NCI-H1436 (cell line): Measurements from ENCODE around the gene DOP1B.
A peak's percentile ranks its signal among the peaks of the same experiment; 100 is the strongest.
"Not testable (repeated sequence)": the region's sequence is repeated elsewhere in the genome, so short reads cannot be mapped to it uniquely, and the experiment has no call there.

Experiments
- DNase-seq: peaks from one replicate; lab custom pipeline; 2025; lab: John Stamatoyannopoulos, UW

Gene DOP1B

DNA sequence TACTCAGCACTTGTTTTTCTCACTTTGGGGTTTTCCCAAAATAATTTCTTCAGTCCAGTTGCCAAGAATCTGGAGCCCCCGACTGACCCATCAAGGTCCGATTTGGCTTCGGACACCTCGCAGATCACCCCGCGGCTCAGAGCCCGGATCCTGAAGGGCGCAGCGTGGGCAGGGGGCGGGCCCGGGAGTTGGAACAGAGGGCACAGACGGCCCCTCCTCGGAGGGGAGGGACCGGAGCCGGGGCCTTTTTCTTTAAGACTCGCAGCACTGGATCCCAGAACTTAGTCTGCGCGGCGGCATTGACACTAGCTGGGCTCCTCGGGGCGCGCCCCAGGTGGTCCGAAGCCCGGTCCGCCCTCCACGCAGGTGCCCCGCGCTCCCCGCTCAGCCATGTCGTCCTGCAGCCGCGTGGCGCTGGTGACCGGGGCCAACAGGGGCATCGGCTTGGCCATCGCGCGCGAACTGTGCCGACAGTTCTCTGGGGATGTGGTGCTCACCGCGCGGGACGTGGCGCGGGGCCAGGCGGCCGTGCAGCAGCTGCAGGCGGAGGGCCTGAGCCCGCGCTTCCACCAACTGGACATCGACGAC is 21.7 kb upstream of the DOP1B start, which contains the start of gene CBR3:
CBR3 (plus strand) TSS at position 277 of the 588 bp plus-strand sequence; CDS start at position 391, 114 bp downstream.
- no peak for DNase-seq

DNA sequence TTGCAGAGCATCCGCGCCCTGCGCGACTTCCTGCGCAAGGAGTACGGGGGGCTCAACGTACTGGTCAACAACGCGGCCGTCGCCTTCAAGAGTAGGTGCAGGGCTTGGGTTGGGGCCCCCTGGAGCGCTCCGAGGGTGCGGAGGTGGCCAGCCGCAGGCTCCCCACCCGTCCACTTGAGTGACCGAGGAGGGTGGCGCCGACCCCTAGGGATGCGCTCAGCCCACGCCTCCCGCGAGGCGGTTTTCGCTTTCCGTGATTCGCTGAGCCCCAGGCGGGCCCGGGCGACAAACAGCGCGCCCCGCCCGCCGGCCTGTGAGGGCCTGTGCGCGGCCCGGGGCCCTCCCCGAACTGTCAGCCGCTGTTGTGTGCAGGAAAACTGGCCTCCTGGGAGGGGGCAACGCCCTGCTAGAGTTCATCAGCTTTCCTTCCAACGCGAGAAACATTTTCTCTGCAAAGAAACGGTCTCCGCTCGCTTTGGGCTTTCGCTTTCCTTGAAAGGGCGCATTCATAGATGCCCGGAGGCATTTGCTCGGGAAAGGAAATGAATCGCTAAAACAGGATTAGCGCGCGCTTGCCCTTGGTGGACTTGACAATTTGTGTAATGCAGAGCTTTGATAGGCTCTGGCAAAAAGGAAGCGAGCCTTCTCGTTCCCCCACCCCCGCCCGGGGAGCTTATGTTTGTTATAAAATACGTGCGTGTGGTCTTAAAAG is 21.1 kb upstream of the DOP1B start:
- peak; percentile 48 for DNase-seq

DNA sequence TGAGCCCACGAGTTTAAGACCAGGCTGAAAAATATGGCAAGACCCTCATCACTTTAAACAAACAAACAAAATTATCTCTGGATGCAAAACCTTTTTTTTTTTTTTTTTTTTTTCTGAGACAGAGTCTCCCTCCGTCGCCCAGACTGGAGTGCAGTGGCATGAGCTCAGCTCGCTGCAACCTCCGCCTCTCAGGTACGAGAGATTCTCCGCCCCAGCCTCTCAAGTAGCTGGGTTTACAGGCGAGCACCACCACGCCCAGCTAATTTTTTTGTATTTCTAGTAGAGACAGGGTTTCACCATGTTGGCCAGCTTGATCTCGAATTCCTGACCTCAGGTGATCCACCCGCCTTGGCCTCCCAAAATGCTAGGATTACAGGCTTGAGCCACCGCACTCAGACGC is 16.8 kb upstream of the DOP1B start:
- not testable (repeated sequence) for DNase-seq

DNA sequence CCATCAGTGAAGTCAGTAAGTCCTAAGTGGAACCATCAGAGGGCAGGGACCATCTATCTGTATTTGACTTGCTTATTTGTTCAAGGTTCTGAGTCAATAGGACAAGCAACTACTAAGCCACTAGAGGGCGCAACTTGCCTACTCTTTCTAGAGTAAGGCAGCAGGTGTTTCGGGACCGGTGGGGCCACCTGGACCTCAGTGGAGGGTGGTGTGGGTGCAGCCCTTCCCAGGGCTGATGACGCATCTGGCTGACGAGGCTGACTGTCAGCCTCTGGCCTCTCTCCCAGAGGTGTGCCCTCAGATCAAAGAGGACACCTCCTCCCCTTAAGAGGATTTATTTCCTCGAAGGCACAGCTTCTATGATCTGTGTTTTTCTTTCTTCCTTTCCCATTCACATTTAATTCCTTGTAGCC is 15.1 kb upstream of the DOP1B start:
- DNase-seq: peak; percentile 95

DNA sequence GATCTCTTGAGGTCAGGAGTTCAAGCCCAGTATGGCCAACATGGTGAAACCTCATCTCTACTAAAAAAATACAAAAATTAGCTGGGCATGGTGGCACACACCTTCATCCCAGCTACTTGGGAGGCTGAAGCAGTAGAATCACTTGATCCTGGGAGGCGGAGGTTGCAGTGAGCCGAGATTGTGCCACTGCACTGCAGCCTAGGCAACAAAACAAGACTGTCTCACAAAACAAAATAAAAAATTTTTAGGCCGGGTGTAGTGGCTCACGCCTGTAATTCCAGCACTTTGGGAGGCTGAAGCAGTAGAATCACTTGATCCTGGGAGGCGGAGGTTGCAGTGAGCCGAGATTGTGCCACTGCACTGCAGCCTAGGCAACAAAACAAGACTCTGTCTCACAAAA is 12.4 kb upstream of the DOP1B start:
- DNase-seq: not testable (repeated sequence)

DNA sequence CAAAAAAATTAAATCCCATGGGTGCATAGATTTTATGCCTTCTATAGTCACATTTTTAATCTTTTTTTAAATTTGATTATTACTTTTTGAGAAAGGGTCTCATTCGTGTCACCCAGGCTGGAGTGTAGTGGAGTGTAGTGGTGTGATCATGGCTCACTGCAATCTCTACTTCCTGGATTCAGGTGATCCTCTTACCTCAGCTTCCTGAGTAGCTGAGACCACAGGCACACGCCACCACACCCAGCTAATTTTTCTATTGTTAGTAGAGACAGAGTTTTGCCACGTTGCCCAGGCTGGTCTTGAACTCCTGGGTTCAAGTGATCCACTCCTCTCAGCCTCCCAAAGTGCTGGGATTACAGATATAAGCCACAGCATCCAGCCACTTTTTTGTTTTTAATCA is 11.4 kb upstream of the DOP1B start:
- DNase-seq: no peak

DNA sequence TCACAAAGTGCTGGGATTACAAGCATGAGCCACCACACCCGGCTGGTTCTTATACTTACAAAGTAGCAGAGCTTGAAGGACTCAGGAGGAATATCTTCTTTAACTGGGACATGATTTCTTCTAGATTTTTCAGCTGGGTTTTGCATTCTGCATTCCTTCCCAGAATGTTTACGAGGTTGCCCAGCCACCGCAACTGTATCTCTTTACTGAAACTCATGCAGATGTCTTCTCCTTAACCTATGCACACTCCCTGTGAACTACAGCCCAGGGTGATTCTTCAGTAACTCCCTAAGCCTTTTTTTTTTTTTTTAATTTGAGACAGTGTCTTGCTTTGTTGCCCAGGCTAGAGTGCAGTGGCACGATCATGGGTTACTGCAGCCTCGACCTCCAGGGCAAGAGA is 8.7 kb upstream of the DOP1B start:
- no peak for DNase-seq

DNA sequence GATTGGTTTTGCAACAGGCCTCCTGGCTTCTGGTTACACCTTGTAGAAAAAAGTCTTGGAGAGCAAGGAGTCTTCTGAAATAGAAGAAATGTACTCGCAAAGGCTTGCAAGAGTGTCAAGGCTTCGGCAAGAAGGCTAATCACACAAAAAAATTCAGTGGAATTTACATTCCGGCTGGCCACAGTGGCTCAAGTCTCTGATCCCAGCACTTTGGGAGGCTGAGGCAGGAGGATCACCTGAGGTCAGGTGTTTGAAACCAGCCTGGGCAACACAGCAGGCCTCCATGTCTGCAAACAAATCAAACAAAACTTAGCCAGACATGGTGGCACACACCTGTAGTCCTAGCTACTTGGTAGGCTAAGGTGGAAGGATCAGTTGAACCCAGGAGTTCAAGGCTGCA is 7.7 kb upstream of the DOP1B start:
- DNase-seq: no peak

DNA sequence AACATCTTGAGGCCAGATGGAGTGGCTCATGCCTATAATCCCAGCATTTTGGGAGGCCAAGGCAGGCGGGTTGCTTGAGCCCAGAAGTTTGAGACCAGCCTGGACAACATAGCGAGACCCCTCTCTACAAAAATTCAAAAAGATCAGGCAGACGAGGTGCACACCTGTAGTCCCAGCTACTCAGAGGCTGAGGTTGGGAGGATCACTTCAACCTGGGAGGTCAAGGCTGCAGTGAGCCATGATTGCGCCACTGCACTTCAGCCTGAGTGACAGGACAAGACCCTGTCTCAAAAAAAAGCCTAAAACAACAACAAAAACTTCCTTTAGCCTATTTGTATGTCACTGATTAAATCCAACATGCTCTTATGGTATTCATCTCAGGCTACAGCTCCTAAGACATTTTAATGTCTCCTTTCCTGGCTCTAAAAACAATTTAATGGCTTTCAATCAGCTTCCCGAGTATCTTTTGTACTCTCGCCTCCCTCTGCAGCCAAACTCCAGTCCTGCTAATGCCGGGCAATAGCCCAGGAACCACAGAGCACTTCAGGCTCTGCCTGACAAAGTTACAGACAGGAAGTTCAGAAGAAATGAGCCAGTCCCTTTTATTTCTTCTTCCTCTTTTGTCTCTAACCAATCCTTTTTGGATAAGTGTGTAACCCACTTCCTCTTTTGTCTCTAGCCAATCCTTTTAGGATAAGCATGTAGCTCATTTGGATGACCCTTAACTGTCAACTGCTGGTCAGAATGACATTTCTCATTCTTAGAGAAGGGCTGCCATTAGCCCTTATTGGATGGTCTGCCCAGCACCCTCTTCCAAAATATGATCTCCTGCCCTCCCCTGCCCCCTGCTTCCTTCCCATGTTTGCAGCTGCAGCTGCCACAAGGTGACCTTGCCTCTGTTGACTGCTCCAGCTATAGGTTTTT is 6.6 kb upstream of the DOP1B start:
- no peak for DNase-seq

DNA sequence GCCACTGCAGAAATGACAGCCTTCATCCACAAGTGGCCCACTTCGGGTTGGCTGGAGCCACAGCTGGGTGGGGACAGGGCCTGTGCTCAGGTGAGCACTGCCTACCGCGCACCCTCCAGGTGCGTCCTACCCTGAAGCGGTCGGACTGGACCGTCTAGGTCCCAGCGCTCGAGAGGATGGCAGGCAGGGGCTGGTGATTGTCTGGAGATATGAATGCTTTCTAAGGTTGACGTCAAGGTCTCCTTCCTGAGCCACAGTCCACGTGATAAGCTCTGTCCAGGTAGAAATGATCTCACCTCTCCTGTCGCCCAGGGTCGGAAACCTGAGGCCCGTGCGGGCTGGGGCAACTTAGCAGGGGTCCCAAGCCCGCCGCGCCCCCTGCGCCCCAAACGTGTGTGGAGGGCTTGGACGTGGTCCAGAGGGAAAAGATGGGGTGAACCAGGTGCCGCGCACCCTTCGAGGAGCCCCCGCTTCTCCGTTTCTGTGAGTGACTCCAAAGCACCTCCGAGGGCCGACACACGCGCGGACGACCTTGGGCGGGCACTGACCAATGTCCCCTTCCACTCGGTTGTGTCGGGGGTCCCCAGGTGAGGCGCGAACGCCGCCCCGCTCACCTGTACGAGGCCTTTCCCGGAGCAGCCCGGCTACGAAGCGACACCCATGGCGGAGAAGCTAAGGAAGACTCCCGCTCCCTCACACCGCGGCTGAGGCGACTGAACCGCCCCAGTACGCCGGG is 853 bp upstream of the DOP1B start:
- no peak for DNase-seq

DNA sequence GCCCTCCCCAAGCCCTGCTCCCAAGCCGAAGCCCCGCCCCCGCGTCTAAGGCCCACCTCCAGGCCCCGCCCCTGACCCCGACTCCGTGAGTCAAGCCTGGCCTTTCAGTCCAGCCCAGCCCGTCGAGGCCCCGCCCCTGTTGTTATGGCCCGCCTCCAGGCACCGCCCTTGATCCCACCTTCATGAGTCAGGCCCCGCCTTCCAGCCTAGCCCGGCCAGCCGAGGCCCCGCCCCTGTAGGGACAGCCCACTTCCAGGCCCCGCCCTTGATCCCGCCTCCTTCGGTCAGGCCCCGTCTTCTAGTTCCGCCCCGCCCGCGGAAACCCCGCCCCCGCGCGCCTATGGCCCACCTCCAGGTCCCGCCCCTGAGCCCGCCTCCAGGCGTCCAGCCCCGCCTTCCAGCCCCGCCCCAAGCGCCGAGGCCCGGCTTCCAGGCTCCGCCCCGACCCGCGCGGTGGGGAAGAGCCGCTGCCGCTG is 247 bp upstream of the DOP1B start:
- DNase-seq: peak; percentile 98

DNA sequence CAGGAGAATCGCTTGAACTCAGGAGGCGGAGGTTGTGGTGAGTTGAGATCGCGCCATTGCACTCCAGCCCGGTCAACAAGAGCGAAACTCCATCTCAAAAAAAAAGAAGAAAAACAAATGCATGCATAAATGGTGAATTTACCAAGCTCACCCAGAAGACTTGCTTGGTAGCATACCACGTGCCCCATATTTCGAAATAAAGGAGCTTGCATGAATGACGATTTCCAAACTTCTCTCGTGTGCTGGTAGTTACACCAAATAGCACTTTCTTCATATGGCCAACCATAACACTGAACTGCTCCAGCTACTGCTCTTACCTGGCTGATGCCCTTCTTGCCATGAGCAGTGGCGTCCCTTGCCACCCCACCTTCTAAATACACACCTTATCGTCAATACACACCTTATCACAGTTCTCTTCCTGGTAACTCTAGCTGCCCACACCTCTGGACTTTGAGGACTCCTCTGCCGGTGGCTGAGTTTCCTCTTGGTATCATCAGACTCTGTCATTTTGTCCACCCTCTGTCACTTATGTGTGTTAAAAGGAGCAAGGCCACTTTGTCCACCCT is 2.8 kb downstream of the DOP1B start:
- no peak for DNase-seq

DNA sequence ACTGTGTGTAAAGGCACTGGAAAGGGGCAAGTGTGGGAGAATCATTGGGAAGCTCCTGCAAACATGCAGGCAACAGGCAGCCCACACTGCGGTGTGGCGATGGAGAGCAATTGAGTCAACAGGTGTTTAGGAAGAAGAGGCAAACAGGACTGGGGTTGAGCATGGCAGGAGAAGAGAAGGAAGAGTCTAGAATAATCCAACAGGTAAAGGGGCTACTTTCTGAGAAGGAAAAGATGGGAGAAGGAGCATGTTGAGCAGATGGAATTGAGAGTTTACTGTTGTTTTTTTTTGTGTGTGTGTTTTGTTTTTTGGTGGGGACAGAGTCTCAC is 4.2 kb downstream of the DOP1B start:
- no peak for DNase-seq

DNA sequence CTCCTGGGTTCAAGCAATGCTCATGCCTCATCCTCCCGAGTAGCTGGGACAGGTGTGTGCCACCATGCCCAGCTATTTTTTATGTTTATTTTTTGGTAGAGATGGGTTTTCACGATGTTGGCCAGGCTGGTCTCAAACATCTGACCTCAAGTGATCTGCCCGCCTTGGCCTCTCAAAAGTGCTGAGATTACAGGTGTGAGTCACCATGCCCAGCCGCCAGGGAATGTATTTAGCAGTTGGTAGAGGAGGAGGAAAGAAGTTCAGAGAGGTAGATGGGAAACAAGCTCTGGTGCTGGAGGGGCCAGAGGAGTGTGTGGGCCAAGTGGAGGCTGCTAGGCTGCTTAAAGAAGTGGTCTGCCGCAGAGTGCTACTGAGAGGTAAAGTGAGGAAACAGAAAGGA is 6.0 kb downstream of the DOP1B start:
- DNase-seq: no peak

DNA sequence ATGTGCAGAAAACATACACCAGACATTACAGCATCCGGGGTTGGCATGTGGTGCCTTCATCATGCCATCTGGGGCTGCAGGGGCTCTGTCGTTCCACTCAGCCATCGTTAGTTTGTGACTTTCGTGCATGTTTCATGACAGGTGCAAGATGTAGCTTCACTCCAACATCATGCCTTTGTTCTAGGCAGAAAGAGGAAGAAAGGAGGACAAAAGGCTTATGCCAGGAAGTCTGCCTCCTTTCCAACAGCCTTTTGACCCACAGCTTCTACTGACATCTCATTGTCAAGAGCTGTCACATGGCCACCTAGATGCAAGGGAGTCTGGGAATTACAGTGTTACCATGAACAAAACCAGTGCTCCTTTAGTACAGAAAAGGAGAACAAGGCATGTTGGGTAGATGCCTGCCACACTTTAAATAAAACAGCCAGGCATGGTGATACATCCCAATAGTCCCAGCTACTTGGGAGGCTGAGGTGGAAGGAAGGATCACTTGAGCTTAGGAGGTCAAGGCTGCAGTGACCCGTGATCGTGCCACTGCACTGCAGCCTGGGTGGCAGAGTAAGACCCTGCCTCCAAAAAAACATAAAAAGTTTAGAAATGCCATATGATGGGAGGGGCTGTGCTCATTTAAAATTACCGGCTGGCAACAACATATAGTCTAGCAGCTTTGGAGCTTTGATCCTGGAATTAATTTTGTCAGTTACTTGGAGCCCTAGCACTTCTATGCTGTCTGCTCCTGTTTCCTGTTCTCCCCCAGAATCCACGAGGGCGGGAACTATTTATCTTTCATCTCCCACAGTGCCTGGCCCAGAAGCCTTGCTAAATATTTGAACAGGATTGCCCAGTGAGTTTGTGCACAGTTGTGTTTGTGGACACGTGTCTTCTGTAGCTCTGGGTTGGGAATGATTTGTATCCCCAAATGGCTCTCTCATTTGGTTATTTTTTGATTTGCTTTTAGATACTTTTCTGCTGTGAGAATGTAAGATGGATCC is 7.4 kb downstream of the DOP1B start:
- DNase-seq: no peak

DNA sequence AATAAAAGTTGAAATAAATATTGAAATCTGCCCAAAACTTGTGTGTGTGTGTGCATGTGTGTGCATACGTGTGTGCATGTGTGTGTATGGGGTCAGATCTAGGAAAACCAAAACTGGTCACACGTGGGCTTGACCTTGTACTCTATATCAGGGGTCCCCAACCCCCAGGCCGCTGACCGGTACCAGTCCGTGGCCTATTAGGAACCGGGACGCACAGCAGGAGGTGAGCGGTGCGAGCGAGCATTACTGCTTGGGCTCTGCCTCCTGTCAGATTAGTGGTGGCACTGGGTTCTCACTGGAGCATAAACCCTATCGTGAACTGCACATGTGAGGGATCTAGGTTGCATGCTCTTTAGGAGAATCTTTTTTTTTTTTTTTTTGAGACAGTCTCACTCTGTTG is 8.7 kb downstream of the DOP1B start:
- DNase-seq: no peak

DNA sequence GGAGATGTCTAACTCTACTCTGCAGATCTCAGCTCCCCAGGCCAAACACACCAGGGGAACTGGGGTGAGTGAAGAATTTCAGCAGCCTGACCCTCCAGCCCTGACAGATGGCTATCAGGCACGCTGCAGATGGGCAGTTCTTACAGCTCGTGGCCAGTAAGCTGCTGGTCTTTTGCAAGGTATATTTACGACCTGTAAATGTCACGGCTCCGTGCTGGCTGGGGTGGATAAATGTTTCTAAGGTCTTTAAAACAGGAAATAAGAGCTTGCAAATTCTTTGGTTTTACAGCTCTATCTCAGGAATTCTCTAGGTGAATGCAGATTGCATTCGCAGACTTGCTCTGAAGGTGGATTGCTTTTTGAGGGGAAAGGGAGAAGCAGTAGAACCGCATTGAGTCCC is 10.1 kb downstream of the DOP1B start:
- DNase-seq: no peak

DNA sequence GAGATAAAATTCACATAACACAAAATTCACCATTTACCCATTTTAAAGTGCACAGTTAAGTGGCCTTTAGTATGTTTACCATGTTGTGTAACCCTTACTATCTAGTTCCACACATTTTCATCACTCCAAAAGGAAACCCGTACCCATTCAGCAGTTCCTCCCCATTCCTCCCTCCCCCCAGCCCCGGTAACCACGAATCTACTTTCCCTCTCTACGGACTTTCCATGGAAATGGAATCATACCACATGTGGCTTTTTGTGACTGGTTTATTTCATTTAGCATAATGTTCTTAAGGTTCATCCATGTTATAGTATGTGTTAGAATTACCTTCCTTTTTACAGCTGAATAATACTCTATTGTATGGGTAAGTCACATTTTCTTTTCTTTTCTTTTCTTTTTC is 10.9 kb downstream of the DOP1B start:
- no peak for DNase-seq

DNA sequence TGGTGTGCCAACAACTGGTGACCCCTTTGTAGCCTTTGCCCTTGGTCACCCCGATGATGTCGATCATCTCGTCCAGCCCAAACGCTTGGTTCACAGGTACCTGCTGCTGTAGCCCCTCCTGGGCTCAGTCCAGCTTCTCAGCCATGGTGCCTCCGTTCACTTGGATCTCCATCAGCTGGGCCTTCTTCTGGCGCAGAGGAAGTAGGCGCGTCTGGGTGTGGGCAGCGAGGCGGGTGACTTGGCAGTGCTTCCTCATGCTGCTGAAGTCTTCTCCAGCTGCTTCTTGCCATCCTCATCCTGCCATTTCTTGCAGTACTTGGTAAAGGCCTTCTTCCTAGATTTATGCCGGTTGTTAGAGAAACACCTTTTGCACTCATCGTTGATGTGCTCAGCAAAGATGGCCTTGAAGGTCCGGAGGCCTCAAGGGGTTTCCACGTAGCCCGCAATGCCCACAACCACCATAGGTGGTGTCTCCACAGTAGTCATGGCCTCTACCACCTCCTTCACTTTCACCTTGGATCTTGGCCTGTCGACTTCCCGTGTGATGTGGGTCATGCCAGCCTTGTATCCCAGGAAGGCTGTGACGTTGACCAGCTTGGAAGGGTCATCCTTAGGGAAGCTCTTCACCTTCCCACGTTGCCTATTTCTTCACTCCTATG is 13.0 kb downstream of the DOP1B start:
- no peak for DNase-seq

DNA sequence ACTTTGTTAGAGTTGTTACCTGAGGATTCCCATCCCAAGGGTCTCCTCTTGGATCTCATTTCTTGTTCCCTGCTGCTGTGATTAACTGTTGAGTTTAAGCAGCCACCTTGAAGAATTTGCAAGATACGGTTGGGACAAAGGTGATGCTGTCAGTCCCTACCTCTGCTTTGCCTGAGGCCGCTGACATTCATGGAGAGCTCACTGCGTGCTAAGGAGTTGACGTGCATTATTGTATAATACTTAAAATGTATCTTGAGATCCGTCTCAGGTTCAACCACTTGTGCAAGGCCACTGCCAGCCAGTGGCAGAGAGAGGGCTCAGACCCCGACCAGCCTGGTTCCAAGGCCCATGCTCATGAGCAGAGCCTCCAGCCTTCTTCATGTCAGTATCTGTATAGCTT is 14.2 kb downstream of the DOP1B start:
- DNase-seq: no peak
